GM21717 (cell line): ENCODE data around the gene HIPK1.
"Not testable (repeated sequence)": the region's sequence is repeated elsewhere in the genome, so short reads cannot be mapped to it uniquely, and the experiment has no call there.

Experiments
- ATAC-seq: cut with Tn5 transposase; IDR thresholded peaks from one replicate; pipeline ENCODE4 v1.9.1; 2021; ENCODE audit warnings: mild to moderate bottlenecking, moderate library complexity; ENCODE audit not compliant: unreplicated experiment

Gene HIPK1

GRCh38 chr1:114008480-114008941, 79.4 kb downstream of the HIPK1 start:
- ATAC-seq = no peak

DNA sequence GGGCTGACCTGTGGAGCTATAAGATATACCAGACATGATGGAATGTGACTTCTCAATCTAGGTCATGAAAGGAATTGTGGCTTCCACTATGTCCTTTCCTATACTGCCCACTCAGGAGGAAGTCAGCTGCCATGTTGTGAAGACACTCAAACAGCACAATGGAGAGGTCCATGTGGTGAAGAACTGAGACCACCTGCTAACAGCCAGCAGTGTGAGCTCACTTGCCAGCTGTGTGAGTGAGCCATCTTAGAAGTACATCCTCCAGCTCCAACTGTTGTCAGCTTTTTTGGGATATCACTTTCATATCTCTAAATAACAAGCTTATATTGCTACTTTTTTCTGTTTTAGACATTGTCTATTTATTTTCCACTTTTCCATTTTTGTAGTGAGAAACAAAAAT, 79.9 kb downstream of the HIPK1 start:
- ATAC-seq = no peak

DNA sequence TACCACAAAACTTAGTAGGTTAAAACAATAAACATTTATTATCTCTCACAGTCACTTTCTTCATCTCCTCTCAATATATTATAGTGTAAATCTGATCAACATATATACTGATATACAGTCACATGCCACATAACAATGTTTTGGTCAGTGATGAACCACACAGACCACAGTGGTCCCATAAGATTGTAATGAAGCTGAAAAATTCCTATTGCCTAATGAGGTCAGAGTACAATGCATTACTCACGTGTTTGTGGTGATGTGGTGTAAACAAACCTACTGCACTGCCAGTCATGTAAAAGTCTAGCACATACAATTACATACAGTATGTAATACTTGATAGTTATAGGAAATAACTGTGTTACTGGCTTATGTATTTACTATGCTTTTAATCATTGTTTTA, 80.3 kb downstream of the HIPK1 start:
- ATAC-seq = no peak

- ATAC-seq = no peak
Measured at GRCh38 chr1:114010433-114011184, 81.5 kb downstream of the HIPK1 start.

GRCh38 chr1:114011796-114012195, 82.7 kb downstream of the HIPK1 start:
- no peak for ATAC-seq

- ATAC-seq = no peak
Measured at GRCh38 chr1:114015075-114015474, 86.0 kb downstream of the HIPK1 start.

GRCh38 chr1:114019724-114020123, 90.6 kb downstream of the HIPK1 start:
- not testable (repeated sequence) for ATAC-seq

DNA sequence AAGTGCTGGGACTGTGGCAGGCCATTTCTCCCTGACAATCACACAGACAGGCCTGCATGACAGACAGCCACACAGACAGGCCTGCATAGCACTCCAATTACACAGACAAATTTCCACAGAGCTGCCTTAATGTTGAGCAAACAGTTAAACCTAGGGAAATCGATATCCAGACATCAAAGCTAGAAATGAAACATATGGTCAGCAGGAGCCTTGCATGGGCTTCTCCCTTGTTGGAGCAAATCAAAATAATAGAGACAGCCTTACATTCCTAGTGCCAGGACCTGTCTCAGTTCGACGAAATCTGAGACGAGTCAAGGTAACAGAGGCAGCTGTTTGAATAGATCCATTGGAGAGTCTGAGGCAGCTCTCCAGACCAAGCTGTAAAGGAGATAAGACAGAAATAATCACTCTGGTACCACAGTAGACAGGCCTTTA, 92.6 kb downstream of the HIPK1 start:
- ATAC-seq = no peak

DNA sequence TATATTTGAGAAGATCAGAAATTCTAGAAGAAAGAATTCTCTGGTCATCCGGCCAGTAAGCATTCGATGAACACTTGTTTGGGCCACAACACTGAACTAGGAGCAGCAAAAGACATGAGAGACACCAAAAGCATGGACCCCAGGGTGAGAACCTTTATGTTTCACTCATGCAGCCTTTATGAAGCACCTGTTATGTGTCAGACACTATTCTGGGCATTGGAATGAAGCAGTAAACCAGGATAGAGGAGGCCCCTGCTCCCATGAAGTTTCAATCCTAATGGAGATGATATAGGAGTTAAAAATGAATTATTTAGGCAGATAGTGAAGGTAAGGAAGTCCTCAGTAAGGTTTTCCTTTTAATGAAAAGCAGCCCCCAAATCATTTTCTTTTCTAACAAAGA, 93.8 kb downstream of the HIPK1 start:
- no peak for ATAC-seq

- no peak for ATAC-seq
Measured at GRCh38 chr1:114023377-114023776, 94.3 kb downstream of the HIPK1 start.

GRCh38 chr1:114024049-114024448, 94.9 kb downstream of the HIPK1 start:
- no peak for ATAC-seq

- no peak for ATAC-seq
Measured at GRCh38 chr1:114025609-114026401, 96.7 kb downstream of the HIPK1 start.

GRCh38 chr1:114026797-114027196, 97.7 kb downstream of the HIPK1 start:
- no peak for ATAC-seq
